GM18909 (cell line): Measurements from ENCODE around the gene JCHAIN.
"Not testable (repeated sequence)": the region's sequence is repeated elsewhere in the genome, so short reads cannot be mapped to it uniquely, and the experiment has no call there.

Experiments
- ATAC-seq: cut with Tn5 transposase; IDR thresholded peaks from one replicate; pipeline ENCODE4 v1.9.1; 2021; ENCODE audit warnings: mild to moderate bottlenecking; ENCODE audit not compliant: unreplicated experiment, poor library complexity

Gene JCHAIN

DNA sequence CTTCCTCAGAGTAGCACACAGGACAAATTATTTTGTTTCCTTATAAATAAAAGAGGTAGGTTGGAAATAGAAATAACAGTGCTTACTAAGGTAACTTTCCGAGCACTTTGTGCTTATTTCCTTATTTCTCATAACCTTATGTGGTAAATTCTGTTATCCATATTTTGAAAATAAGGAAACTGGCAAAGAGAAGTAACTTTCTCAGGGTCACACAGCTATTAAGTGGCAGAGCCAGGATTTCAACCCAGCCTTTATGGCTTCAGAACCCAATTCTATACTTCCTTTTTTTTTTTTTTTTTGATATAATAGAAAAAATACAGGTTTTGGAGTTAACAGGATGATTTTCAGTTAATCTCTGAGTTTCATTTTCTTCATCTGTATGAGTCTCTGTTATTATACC, 25.4 kb upstream of the JCHAIN start:
- no peak for ATAC-seq

DNA sequence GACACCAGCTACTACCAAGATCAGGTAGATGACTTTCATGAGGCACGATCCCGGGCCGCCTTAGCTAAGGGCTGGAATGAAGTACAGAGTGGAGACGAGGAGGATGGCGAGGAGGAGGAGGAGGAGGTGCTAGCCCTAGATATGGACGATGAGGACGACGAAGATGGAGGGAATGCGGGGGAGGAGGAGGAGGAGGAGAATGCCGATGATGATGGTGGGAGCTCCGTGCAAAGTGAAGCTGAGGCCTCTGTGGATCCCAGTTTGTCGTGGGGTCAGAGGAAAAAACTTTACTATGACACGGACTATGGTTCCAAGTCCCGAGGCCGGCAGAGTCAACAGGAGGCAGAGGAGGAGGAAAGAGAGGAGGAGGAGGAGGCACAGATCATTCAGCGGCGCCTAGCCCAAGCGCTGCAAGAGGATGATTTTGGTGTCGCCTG, 22.5 kb upstream of the JCHAIN start:
- ATAC-seq: peak; percentile 1

DNA sequence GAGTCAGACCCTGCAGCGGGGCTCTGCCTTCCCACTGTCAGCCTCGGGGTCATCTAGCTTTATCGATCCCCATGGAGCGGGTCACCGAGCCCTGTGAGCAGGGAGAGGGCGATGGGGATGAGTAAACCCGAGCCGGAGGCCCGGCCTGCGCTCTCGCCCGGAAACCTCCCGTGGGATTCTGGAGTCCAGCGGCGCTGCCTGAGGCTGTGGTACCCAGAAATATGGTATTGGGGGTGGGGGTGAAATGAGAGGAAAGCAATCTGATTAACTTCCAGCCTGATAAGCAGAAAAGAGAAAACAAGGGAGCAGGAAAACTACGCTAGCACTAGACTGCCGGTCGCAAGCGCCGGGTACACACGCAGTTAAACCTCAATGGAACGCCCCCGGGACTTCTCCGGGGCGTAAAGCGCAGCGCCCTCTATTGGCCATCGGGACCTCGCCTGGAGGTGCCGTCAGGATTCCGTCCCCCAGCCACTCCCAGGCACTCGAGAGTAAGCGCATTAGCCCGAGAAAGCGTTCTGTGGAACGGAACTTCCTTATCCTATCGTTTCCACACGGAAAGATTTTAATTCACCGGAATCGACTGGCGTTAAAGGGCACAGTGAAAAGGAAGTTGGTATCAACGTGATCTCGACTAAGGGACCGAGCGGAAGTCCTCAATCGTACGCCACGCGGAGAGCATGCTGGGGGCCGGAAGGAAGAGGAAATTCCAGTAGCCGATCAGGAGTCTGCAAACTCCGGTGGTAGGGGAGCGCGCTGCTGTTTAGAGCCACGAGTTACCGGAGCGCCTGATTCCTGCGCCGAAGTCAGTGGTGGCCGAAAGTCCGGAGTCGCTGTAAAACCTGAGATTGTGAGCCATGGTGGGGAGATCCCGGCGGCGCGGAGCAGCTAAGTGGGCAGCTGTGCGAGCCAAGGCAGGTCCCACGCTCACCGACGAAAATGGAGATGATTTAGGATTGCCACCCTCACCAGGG, 21.8 kb upstream of the JCHAIN start, which contains the start of gene UTP3:
TSS of gene UTP3 (plus strand) at position 712 of the 974 bp plus-strand sequence. CDS start at position 858, 146 bp downstream.
- ATAC-seq: peak; percentile 94

DNA sequence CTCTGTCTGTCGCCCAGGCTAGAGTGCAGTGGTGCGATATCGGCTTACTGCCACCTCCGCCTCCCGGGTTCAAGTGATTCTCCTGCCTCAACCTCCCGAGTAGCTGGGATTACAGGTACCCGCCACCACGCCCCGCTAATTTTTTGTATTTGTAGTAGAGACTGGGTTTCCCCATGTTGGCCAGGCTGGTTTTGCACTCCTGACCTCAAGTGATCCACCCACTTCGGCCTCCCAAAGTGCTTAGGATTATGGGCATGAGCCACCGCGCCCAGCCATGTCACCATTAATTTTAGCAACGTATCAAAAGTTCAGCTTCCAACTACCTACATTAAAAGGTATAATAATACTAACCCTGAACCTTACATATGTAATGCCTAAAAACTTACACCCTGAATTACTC, 21.1 kb upstream of the JCHAIN start:
- ATAC-seq: no peak

DNA sequence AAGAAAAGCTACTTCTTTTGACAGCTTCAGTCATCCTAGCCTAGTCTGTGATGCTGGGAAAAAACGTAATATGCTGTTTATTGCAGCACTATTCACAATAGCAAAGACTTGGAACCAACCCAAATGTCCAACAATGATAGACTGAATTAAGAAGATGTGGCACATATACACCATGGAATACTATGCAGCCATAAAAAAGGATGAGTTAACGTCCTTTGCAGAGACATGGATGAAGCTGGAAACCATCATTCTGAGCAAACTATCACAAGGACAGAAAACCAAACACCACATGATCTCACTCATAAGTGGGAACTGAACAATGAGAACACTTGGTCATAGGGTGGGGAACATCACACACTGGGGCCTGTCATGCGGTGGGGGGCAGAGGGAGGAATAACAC, 15.8 kb upstream of the JCHAIN start:
- ATAC-seq: not testable (repeated sequence)

DNA sequence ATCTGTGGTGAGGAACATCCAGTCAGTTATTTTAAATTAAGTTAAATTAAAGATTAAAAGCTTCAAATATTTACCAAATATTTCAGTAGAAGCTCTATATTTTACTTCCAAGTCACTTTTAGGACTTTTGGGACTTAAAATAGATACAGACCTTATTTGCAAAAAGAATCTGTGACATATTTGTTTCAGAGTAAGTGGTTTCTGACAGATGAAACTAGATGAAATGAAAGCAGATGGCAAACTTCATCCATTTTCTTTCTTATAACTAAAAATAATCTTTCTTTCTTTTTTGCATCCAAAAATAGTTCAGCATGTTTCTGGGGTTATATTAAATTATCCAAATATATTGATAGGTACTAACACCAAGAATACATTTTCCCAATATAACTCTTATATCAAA, 15.4 kb upstream of the JCHAIN start:
- ATAC-seq: no peak

DNA sequence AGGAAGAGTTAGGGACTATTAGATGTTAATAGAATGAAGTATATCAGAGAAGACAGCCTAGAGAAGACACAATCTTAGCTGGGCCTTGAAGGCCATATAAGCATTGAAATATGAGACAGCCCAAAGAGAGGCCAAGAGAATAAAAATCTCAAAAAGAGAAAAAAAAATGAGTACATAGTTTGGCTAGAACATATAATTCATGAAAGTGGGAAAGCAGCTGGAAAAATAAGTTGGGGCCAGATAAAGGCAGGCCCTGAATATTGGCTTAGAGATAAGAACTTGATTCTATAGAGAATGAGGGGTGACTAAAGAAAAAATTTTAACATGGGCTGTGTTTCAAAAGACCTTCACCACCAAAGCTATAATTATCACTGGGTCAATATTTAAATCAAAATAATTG, 14.6 kb upstream of the JCHAIN start:
- ATAC-seq: no peak

DNA sequence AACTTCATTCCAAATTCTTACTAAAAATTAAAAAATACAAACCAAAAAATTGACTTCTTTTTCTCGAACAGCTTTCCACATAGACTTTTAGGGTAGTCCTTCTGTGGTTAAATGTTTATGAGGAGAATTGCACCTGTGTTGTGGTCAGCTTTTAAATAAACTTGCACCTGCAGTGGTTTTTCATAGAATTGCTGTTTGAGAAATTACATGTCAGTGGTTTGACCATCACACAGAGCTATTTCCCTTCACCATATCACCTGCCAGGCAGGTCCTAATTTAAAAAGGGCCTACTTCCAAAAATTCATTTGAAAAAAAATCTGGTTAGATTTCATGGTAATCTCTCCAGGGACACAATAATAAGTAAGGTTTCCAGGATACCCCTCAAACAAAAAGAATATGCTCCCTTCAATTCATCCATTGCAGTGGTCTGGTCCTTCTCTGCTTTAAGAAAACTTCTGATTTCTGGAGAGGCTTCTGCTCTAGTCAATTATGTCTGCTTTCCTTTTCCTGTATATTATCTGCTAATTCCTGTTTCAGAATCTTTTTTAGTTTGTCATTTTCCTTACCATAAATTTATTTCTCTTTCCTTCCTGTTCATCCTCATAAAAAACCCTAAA, 12.2 kb upstream of the JCHAIN start:
- peak; percentile 83 for ATAC-seq

DNA sequence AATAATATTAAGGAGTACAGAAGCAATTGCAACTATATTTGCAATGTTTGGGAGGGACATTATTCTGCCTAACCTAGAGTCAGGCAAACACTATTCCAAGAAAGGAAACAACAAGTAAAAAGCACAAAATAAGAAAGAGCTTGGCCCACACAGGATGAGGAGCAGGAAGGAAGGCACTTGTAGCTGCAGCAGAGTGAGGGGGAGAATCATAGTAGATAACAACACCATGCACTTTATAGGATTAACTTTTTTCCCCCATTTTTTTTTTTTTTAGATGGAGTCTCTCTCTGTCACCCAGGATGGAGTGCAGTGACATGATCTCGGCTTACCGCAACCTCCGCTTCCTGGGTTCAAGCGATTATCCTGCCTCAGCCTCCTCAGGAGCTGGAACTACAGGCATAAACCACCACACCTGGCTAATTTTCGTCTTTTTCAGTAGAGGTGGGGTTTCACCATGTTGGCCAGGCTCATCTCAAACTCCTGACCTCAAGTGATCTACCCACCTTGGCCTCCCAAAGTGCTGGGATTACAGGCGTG, 10.3 kb upstream of the JCHAIN start:
- ATAC-seq: no peak

DNA sequence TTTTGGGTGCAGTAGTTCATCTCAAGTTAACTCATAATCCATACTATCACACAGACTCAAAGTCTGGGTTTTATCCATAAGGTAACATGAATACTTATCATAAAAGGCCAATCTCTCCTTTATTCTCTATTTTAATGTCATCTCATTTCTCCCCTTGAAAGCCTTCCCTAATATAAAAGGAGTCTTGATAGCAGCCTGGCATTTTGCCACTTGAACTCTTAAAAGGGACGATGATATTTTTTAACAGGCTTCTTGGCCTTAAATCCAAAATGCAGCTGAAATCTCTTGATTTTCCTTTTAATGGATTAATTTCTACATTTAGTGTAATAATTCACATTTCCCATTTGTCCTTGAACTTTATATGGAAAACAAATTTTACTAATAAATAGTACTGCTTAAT, 8.4 kb upstream of the JCHAIN start:
- ATAC-seq: no peak

DNA sequence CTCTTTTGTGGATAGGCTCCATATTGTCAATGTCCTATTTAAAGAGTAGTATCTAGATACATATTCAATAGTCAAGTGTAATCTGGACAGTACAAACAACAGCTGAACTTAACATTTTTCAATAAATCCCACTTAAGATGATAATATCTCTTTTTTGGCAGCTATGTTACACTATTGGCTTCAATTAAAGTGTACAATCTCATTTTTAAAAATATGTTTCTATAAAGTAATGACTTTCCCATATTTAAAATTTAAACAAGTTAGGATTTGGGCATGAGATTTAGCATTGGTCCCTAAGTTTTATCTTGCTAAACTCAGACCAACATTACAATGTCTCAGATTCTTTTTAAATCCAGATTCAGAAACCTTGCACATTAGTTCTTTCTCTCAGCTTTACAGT, 7.9 kb upstream of the JCHAIN start:
- no peak for ATAC-seq

DNA sequence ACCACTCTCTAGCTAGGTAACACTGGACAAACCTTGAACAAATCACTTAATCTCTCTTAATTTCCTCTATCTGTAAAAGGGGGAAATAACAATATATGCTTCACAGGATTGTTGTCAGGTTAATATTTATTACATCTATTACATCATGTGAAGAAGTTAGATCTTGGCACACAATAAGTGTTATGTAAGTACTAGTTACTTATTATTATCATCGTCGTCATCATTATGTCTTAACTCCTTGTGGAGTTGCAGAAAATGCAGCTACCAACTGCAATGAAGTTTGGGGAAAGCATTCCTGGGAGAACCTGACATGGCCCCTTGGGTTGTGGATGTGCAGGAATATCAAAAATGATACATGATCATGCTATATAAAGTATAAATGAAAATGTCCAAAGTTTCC, 4.8 kb upstream of the JCHAIN start:
- no peak for ATAC-seq

DNA sequence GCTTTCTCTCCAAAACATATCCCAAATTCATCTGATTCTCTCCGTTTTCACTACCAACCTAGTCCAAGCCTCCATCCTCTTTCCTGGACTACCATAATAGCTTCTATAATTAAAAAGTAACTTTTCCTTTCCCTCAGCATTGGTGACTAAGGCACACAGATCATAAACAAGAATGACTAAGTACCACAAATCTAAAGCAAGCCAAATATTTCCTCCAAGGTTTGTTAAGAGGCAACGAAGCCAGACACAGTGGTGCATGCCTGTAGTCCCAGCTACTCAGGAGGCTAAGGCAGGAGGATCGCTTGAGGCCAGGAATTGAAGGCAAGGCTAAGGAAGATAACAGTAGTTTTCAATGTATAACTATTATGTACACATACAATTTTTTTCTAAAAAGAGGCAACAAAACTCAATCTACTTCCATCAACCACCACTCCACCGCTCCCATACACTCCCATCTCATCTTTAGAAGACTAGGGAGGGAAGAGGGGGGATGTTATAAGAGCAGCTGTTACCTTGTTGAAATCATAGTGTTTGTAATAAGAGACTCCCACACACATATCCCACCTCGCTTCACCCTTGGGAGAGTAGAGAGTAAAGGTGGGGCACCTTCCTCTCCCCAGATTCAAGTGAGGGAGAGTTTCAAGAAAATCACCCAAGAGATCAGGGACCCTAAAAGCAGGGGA, 4.2 kb upstream of the JCHAIN start:
- ATAC-seq: no peak

DNA sequence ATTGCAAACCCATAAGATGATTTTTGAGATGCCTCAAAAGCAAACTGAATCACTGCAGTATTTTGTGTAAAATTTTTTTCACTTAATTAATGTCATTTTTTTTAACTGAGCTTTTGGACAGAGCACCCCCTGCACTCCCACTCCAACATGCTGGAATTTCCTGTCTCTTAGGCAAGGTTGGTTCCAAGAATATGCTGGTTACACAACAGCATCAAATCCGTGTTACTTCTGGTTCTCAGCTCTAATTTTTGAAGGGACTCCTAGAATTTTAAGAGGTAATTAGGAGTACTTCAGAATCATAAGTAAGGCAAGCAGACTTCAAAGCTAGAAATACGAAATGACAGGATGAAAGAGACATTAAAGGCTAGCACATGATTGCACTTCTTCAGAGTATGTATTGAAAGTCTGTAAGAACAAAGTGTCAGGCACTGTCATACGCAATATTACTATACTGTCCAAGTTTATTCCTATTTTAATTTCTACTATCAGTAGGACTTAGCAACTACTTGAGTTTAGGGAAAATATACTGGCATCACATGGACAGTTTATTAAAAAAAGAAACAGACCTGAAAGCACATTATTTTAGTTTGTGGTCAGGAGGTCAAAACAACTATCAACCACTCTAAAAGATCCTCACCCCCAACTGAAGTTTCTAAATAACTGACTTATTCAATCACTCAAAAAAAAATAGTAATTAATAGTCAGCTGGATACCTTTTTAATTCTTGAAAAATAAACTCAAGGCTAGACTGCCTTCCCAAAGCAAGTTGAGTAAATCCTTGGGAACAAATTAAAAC, 1.6 kb upstream of the JCHAIN start:
- ATAC-seq: peak; percentile 58

DNA sequence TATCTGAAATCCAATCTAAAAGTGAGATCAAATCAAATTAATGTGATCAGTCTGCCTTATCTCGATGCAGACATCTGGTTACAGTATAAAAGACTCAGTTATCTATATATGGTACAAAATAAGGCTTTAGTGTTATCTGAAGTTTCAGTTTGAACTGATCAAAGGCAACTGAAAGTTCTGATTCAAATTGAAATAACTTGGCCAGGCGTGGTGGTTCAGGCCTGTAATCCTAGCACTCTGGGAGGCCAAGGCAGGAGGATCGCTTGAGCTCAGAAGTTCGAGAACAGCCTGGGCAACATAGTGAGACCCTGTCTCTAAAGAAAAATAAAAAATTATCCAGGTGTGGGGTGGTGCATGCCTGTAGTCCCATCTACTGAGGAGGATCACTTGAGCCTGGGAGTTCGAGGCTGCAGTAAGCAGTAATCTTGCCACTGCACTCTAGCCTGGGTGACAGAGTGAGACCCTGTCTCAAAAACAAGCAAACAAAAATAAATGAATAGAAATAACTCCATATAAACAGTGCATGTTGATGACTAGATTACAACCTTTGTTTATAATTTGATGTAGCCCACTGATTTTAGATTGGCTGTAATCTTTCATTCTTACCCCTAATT, 4.9 kb downstream of the JCHAIN start:
- ATAC-seq: peak; percentile 80

DNA sequence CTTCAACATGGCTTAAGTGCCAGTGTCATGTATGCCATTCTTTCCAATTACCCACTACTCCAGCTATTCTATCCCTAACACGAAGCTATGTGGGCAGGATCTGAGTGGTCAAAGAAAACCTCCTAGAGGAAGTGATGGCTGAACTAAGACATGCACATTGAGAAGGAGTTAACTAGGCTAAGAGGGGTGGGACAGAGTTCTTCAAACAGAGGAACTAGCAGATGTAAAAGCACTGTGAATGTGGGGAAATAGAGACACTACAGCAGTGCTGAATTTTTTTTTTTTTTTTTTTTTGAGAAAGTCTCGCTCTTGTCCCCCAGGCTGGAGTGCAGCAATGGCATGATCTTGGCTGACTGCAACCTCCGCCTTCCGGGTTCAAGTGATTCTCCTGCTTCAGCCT, 6.2 kb downstream of the JCHAIN start:
- ATAC-seq: no peak

DNA sequence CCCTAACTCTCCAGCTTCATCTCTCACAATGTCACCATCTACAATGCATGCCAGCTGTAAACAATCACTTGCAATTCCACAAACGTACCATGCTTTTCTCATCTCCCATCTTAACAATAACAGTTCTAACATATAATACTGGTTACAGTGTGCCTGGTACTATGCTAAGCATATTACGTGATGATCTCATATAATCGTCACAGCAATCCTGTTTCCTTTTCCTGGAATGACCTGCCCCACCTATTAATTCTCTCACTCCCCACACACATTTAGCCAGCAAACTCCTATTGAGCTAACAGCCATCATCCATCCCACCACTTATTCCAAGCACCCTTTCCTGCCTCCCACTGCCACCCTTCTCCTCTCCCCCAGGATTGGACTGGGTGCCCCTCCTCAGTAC, 7.9 kb downstream of the JCHAIN start:
- no peak for ATAC-seq

DNA sequence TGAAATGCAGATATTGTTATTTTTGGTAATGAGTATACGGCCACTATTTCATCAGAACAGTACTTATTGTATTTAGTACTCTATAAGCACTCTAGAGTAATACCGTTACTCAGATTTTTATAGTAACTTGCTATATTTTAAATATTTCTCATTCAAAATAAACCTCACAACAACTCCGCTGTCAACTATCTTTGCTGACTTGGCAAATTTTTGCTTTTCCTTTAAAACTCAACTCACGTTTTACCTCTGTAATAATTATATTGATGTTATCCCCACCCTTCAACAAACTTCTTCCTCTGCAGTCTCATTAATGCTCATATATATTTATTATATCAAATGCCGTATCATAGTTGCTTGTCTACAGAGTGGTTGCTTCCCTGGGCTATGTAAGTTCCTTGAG, 9.0 kb downstream of the JCHAIN start:
- no peak for ATAC-seq

DNA sequence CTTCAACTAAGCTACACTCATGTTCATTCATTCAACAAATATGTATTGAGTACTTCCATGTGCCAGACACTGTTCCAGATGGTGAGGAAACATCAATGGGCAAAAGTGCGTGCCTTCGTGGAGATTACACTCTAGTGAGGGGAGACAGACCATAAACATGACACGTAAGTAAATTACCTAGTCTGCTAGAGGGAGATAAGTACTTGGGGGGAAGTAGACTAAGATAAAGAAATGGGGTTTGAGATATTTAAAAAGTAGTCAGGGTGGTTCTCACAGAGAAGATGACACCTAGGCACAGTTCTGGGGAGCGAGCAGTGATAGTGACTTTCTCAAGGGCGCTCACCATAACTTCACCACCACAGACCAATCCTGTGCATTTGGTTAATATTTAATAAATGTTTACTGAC, 11.7 kb downstream of the JCHAIN start:
- peak; percentile 66 for ATAC-seq
